Measurements from ENCODE around the gene SLC6A4. TPM values are rescaled to one million over a fixed set of nuclear protein-coding genes. Genes with fewer than 3 reads are reported as not detected.

Gene SLC6A4
- polyA plus RNA-seq, 1 experiment: not detected

DNA sequence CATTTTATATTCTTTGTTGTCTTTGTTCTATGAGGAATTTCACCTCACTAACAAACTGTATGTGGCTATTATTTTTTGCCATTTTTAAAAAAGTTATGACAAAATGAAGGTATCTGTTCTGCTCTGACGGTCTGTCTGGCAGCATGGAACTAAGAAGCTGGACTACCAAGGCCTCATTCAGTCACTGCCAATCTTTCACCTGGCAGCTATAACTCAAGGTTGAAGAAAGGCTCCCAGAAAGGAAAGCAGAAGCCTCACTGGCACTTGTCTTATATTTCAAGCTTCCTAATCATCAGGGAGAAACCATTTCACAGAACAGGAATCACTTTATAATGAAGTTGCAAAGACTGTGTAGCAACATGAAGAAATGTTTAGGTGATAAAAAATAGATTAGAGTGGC, 18.7 kb upstream of the SLC6A4 start:
- TF ChIP-seq, protein P1, sequence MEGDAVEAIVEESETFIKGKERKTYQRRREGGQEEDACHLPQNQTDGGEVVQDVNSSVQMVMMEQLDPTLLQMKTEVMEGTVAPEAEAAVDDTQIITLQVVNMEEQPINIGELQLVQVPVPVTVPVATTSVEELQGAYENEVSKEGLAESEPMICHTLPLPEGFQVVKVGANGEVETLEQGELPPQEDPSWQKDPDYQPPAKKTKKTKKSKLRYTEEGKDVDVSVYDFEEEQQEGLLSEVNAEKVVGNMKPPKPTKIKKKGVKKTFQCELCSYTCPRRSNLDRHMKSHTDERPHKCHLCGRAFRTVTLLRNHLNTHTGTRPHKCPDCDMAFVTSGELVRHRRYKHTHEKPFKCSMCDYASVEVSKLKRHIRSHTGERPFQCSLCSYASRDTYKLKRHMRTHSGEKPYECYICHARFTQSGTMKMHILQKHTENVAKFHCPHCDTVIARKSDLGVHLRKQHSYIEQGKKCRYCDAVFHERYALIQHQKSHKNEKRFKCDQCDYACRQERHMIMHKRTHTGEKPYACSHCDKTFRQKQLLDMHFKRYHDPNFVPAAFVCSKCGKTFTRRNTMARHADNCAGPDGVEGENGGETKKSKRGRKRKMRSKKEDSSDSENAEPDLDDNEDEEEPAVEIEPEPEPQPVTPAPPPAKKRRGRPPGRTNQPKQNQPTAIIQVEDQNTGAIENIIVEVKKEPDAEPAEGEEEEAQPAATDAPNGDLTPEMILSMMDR (IDR thresholded peaks at IDR 0.05; ENCODE audit: insufficient read depth, low read depth, low read length): no peak
- no peaks in the 10 kb centered on the region for H3K27me3 ChIP-seq (ENCODE audit: control insufficient read depth, insufficient read depth, low read length)
- H3K36me3 ChIP-seq (ENCODE audit: control insufficient read depth, insufficient read depth, low read length): peaks cover 3% of the 10 kb centered on the region
- no peak for DNase-seq (ENCODE audit: low read depth)
- CTCF ChIA-PET: interaction anchor here (1.1 kb wide), 1 partner anchor 9 kb away, joined by 3 read pairs; no protein-coding TSS in a partner anchor
- no peak overlapping the region for H3K4me3 ChIP-seq (ENCODE audit: low read depth, low read length)
- POLR2A ChIA-PET: no interaction called here

- ChIA-PET CTCF (no interaction called here), POLR2A (no interaction called here)
- DNase-seq (ENCODE audit: low read depth): no peak
- Histone ChIP-seq H3K27me3 (ENCODE audit: control insufficient read depth, insufficient read depth, low read length) (no peaks in the 10 kb centered on the region), H3K4me3 (ENCODE audit: low read depth, low read length) (no peak overlapping the region), H3K36me3 (ENCODE audit: control insufficient read depth, insufficient read depth, low read length) (peaks cover 8% of the 10 kb centered on the region)
- TF ChIP-seq, protein P1 (IDR thresholded peaks at IDR 0.05; ENCODE audit: insufficient read depth, low read depth, low read length): no peak
Observed at GRCh38 chr17:30253312-30253711, 17.8 kb upstream of the SLC6A4 start.

DNA sequence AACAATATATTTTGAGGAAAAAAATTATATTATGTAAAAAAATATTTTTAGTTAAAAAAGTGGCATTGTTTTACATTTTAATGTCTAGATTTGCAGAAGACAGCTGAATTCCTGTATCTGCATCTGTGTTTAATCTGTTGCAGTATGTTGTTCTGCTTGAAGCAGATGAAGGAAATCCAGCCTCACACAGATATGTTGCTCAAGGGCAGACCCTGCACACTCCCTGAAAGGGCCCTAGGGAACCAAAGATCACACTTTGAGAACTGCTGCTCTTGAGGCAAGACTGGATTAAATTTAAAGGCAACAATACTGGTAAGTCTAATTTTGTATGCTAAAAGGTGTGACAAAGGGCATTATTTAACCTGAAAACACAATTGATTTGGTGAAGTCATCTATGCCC, 16.4 kb upstream of the SLC6A4 start:
- no peak for DNase-seq (ENCODE audit: low read depth)
- TF ChIP-seq, protein P1 (IDR thresholded peaks at IDR 0.05; ENCODE audit: insufficient read depth, low read depth, low read length): no peak
- Histone ChIP-seq H3K36me3 (ENCODE audit: control insufficient read depth, insufficient read depth, low read length) (peaks cover 8% of the 10 kb centered on the region), H3K4me3 (ENCODE audit: low read depth, low read length) (no peak overlapping the region), H3K27me3 (ENCODE audit: control insufficient read depth, insufficient read depth, low read length) (no peaks in the 10 kb centered on the region)
- POLR2A ChIA-PET: no interaction called here
- CTCF ChIA-PET: no interaction called here

GRCh38 chr17:30249460-30249859, 14.0 kb upstream of the SLC6A4 start:
- no peak for DNase-seq (ENCODE audit: low read depth)
- peaks cover 8% of the 10 kb centered on the region for H3K36me3 ChIP-seq (ENCODE audit: control insufficient read depth, insufficient read depth, low read length)

GRCh38 chr17:30248786-30249185, 13.3 kb upstream of the SLC6A4 start:
- TF ChIP-seq, protein P1 (IDR thresholded peaks at IDR 0.05; ENCODE audit: insufficient read depth, low read depth, low read length): no peak
- ChIA-PET CTCF (no interaction called here), POLR2A (no interaction called here)
- no peak for DNase-seq (ENCODE audit: low read depth)
- peaks cover 8% of the 10 kb centered on the region for H3K36me3 ChIP-seq (ENCODE audit: control insufficient read depth, insufficient read depth, low read length)
- no peaks in the 10 kb centered on the region for H3K27me3 ChIP-seq (ENCODE audit: control insufficient read depth, insufficient read depth, low read length)
- H3K4me3 ChIP-seq (ENCODE audit: low read depth, low read length): no peak overlapping the region

More at GRCh38 chr17:30249460-30249859, 14.0 kb upstream of the SLC6A4 start:
- Histone ChIP-seq H3K4me3 (ENCODE audit: low read depth, low read length) (no peak overlapping the region), H3K27me3 (ENCODE audit: control insufficient read depth, insufficient read depth, low read length) (no peaks in the 10 kb centered on the region)
- TF ChIP-seq, protein P1 (IDR thresholded peaks at IDR 0.05; ENCODE audit: insufficient read depth, low read depth, low read length): no peak
- ChIA-PET POLR2A (no interaction called here), CTCF (no interaction called here)
